HepG2 (cell line): ENCODE measurements around the gene FPR3. TPM values are rescaled to one million over a fixed set of nuclear protein-coding genes. Genes with fewer than 3 reads are reported as not detected.

Experiments
- ATAC-seq: fragments of 200-7000 bp; cut with Tn5 transposase; 3 replicates; pipeline ENCODE4 v1.9.1; 2020; ENCODE audit warnings: mild to moderate bottlenecking, moderate library complexity
- BruUV-seq: library from RNA; stranded (reverse); fragments of 400-500 nt; replicated peaks from 2 replicates; lab custom pipeline; 2021; lab: Mats Ljungman, UMichigan
- CTCF ChIA-PET: fragments of 300-600 bp; formaldehyde crosslinking; extraction: SDS; loops from one replicate; lab custom pipeline; 2021; ENCODE audit warnings: low total read pairs, inconsistent platforms, low intra/inter-chr PET ratio; lab: Yijun Ruan, JAX
- POLR2A ChIA-PET: fragments of 350-600 bp; sonication (Branson Sonifier 250); formaldehyde crosslinking; loops from one replicate; lab custom pipeline; 2020; ENCODE audit warnings: antibody characterized with exemption, inconsistent platforms; lab: Yijun Ruan, JAX
- DNase-seq: peaks from one replicate; pipeline ENCODE4 v3.0.0-alpha.2; 2015; ENCODE audit warnings: low spot score
- FAIRE-seq: peaks from 3 replicates; lab custom pipeline; 2011; peaks lifted over from hg19 to GRCh38; lab: Jason Lieb, UNC
- H2AFZ ChIP-seq: one replicate; pipeline ENCODE4 v1.6.1; 2011; ENCODE audit warnings: low read length, inconsistent platforms
- H3K27ac ChIP-seq: fragments of 300-600 bp; 3 replicates; pipeline ENCODE4 v1.8.0; 2011; ENCODE audit warnings: mixed run types, mild to moderate bottlenecking, mixed read lengths, low read length, inconsistent platforms; ENCODE audit not compliant: insufficient read depth; ENCODE audit errors: extremely low read length
- H3K27me3 ChIP-seq, 2 experiments: fragments of 200-600 bp in 1 of 2; 2 replicates in 1 of 2; 3 replicates in 1 of 2; pipeline versions ENCODE4 v1.6.0 to v1.8.0; 2011; ENCODE audit warnings: low read length in 2 of 2, mild to moderate bottlenecking in 2 of 2, moderate library complexity in 2 of 2, inconsistent platforms in 1 of 2; ENCODE audit not compliant: insufficient read depth in 2 of 2, control insufficient read depth in 1 of 2
- H3K36me3 ChIP-seq, 2 experiments: fragments of 200-600 bp in 1 of 2; replicated peaks in 1 of 2; 2 replicates in 1 of 2; 3 replicates in 1 of 2; pipeline versions ENCODE4 v1.5.1 to v1.8.0; 2011; ENCODE audit warnings: low read length in 2 of 2, inconsistent platforms in 1 of 2; ENCODE audit not compliant: insufficient read depth in 2 of 2, control insufficient read depth in 1 of 2
- H3K4me1 ChIP-seq: 2 replicates; pipeline ENCODE4 v1.5.1; 2012; ENCODE audit warnings: low read length, inconsistent platforms; ENCODE audit not compliant: insufficient read depth
- H3K4me2 ChIP-seq: 2 replicates; pipeline ENCODE4 v1.6.0; 2011; ENCODE audit warnings: low read depth, low read length, inconsistent platforms
- H3K4me3 ChIP-seq, 3 experiments: fragments of 200-600 bp in 1 of 3; sonication (generic), shearing (Covaris generic) in 1 of 3; replicated peaks in 1 of 3; 2 replicates each; pipeline ENCODE4 v1.5.1; 2011 to 2016; ENCODE audit warnings: low read length in 3 of 3, inconsistent platforms in 2 of 3, low read depth in 2 of 3, mild to moderate bottlenecking in 2 of 3, control low read depth in 1 of 3, mixed read lengths in 1 of 3; ENCODE audit not compliant: insufficient read depth in 1 of 3
- H3K79me2 ChIP-seq: one replicate; pipeline ENCODE4 v1.6.1; 2011; ENCODE audit warnings: low read length, inconsistent platforms; ENCODE audit not compliant: insufficient read depth
- H3K9ac ChIP-seq: 2 replicates; pipeline ENCODE4 v1.6.0; 2011; ENCODE audit warnings: mild to moderate bottlenecking, low read depth, low read length, inconsistent platforms; ENCODE audit not compliant: insufficient read depth
- H3K9me3 ChIP-seq: 2 replicates; pipeline ENCODE4 v1.5.1; 2012; ENCODE audit warnings: mild to moderate bottlenecking, low read length
- H4K20me1 ChIP-seq: 2 replicates; pipeline ENCODE4 v1.6.0; 2011; ENCODE audit warnings: inconsistent platforms, mild to moderate bottlenecking, low read length, moderate library complexity; ENCODE audit not compliant: insufficient read depth
- BORCS8-MEF2B ChIP-seq: sonication (generic); formaldehyde crosslinking; IDR thresholded peaks from 2 replicates; pipeline ENCODE4 v1.8.0; 2022; ENCODE audit warnings: mild to moderate bottlenecking, missing genetic modification reagents
- DMAP1 ChIP-seq: IDR thresholded peaks from 2 replicates; pipeline ENCODE4 v1.6.1; 2016
- DMTF1 ChIP-seq: sonication (generic); formaldehyde crosslinking; IDR thresholded peaks from 2 replicates; pipeline ENCODE4 v1.4.0; 2020; ENCODE audit warnings: mild to moderate bottlenecking, missing genetic modification reagents
- DNMT3B ChIP-seq: conservative IDR thresholded peaks from 2 replicates; pipeline ENCODE4 v1.6.1; 2016; ENCODE audit warnings: missing biosample characterization, control low read depth
- DPF2 ChIP-seq: sonication (generic); formaldehyde crosslinking; IDR thresholded peaks from 2 replicates; pipeline ENCODE4 v1.4.0; 2020; ENCODE audit warnings: mild to moderate bottlenecking, low read depth, missing genetic modification reagents, borderline replicate concordance
- GATAD1 ChIP-seq: IDR thresholded peaks from 2 replicates; pipeline ENCODE4 v1.6.1; 2016; ENCODE audit warnings: missing genetic modification reagents, missing compliant biosample characterization
- GLI4 ChIP-seq: sonication (generic); formaldehyde crosslinking; IDR thresholded peaks from 2 replicates; pipeline ENCODE4 v1.5.1; 2020; ENCODE audit warnings: missing genetic modification reagents, mild to moderate bottlenecking, moderate library complexity, borderline replicate concordance
- IKZF4 ChIP-seq: sonication (generic); formaldehyde crosslinking; IDR thresholded peaks from 2 replicates; pipeline ENCODE4 v1.5.1; 2020; ENCODE audit warnings: borderline replicate concordance, mild to moderate bottlenecking, low read depth, missing genetic modification reagents; ENCODE audit errors: not compliant biosample characterization
- MIXL1 ChIP-seq: IDR thresholded peaks from 2 replicates; pipeline ENCODE4 v1.6.1; 2016
- SP5 ChIP-seq: IDR thresholded peaks from 2 replicates; pipeline ENCODE4 v1.6.1; 2016; ENCODE audit warnings: low read depth, borderline replicate concordance
- SRY ChIP-seq: sonication (generic); formaldehyde crosslinking; IDR thresholded peaks from 2 replicates; pipeline ENCODE4 v1.8.0; 2022; ENCODE audit warnings: mild to moderate bottlenecking, missing genetic modification reagents
- ZIK1 ChIP-seq: sonication (generic); formaldehyde crosslinking; IDR thresholded peaks from 2 replicates; pipeline ENCODE4 v1.5.0; 2020; ENCODE audit warnings: mild to moderate bottlenecking, low read depth, missing genetic modification reagents, borderline replicate concordance
- ZNF235 ChIP-seq: sonication (generic); formaldehyde crosslinking; IDR thresholded peaks from 2 replicates; pipeline ENCODE4 v1.8.1; 2023; ENCODE audit warnings: mild to moderate bottlenecking, missing genetic modification reagents, borderline replicate concordance
- ZNF616 ChIP-seq: sonication (generic); formaldehyde crosslinking; IDR thresholded peaks from 2 replicates; pipeline ENCODE4 v1.5.0; 2020; ENCODE audit warnings: low read depth, mild to moderate bottlenecking, missing genetic modification reagents
- WGBS: methylation state at CpG from one replicate; pipeline ENCODE4 v1.1.6; 2017; ENCODE audit warnings: low lambda C conversion rate; 5-methylcytosine and 5-hydroxymethylcytosine counted together
- in situ Hi-C: cut with HindIII; loops from 2 replicates; pipeline ENCODE4 v1.10.0; 2017; ENCODE audit warnings: low pct_unique_long_range_greater_than_20kb; ENCODE audit not compliant: extremely low pct_ligation_motif_present
- intact Hi-C: fragments of 100-400 bp; cut with micrococcal nuclease; formaldehyde crosslinking; loops from one replicate; pipeline ENCODE4 v1.10.0; 2022; ENCODE audit not compliant: unreplicated experiment
- polyA plus RNA-seq, 8 experiments: library from polyadenylated mRNA; depleted of rRNA in 3 of 8; stranded (reverse) in 7 of 8; unstranded in 1 of 8; fragments of >200 nt; fragmentation: Illumina TruSeq in 4 of 8; extraction: Trizol in 4 of 8; gene quantifications; 2 replicates each; pipeline versions ENCODE4 v1.2.1 to v1.2.3, GENCODE V29; 2011 to 2016; ENCODE audit warnings: low read depth in 4 of 8, missing spikeins in 1 of 8, mixed read lengths in 1 of 8; ENCODE audit not compliant: insufficient read depth in 1 of 8
- total RNA-seq, 5 experiments: library from RNA; depleted of rRNA; stranded (reverse); fragments of >200 nt; fragmentation: Illumina TruSeq; extraction: Trizol; gene quantifications; 2 replicates each; pipeline ENCODE4 v1.2.3, GENCODE V29; 2016; ENCODE audit warnings: low read depth in 1 of 5
- TF ChIP-seq, protein P1 (sequence below): IDR thresholded peaks from 2 replicates; pipeline ENCODE4 v1.6.1; 2016; ENCODE audit warnings: missing compliant biosample characterization, missing genetic modification reagents, borderline replicate concordance
- TF ChIP-seq, protein P2 (sequence below): sonication (generic); formaldehyde crosslinking; IDR thresholded peaks from 2 replicates; pipeline ENCODE4 v1.8.1; 2023; ENCODE audit warnings: missing genetic modification reagents, inconsistent platforms, borderline replicate concordance

Gene FPR3
- total and polyA plus RNA-seq, 2 of the 13 experiments (the other 11 are each of a cell fraction or from before 2014, with no cell fraction given): not detected

- DNase-seq: no peak
- Histone ChIP-seq H3K27ac (no peak overlapping the region), H3K9ac (no peak overlapping the region), H4K20me1 (no peaks in the 10 kb centered on the region), H3K9me3 (peaks cover 26% of the 10 kb centered on the region), H3K4me2 (no peak overlapping the region), H3K4me1 (peaks cover 58% of the 10 kb centered on the region), H3K36me3 (no peaks in the 10 kb centered on the region), H3K4me3 (no peak overlapping the region), H3K27me3 (no peaks in the 10 kb centered on the region), H2AFZ (no peak overlapping the region), H3K79me2 (no peaks in the 10 kb centered on the region)
- no peak for FAIRE-seq
- POLR2A ChIA-PET: no interaction called here
- intact Hi-C loops (no loop called here), in situ Hi-C loops (no loop called here)
- BruUV-seq: no TSS peak
- ATAC-seq: no peak
- WGBS: 49% methylated on average over 4 of the region's 4 CpGs
- TF ChIP-seq DMTF1 (CRISPR knock-in tag) (no peak), DMAP1 (CRISPR knock-in tag) (no peak), DPF2 (CRISPR knock-in tag) (no peak)
- CTCF ChIA-PET: no interaction called here
These were observed 8.6 kb downstream of the FPR3 start for GRCh38 chr19:51803519-51803918.

- Histone ChIP-seq H3K79me2 (no peaks in the 10 kb centered on the region), H3K4me2 (no peak overlapping the region), H2AFZ (no peak overlapping the region), H3K9me3 (peaks cover 26% of the 10 kb centered on the region), H4K20me1 (no peaks in the 10 kb centered on the region), H3K36me3 (no peaks in the 10 kb centered on the region), H3K9ac (no peak overlapping the region), H3K4me3 (no peak overlapping the region), H3K27ac (no peak overlapping the region), H3K4me1 (peaks cover 62% of the 10 kb centered on the region), H3K27me3 (no peaks in the 10 kb centered on the region)
- in situ Hi-C loops (no loop called here), intact Hi-C loops (no loop called here)
- FAIRE-seq (no peak), DNase-seq (no peak), ATAC-seq (no peak)
- CTCF ChIA-PET: no interaction called here
- POLR2A ChIA-PET: no interaction called here
- 38% methylated on average over 5 of the region's 5 CpGs for WGBS
- no TSS peak for BruUV-seq
- TF ChIP-seq SRY (CRISPR knock-in tag) (no peak), ZIK1 (CRISPR knock-in tag) (no peak), IKZF4 (CRISPR knock-in tag) (no peak), ZNF235 (CRISPR knock-in tag) (no peak), SP5 (CRISPR knock-in tag) (no peak), BORCS8-MEF2B (CRISPR knock-in tag) (no peak), DNMT3B (CRISPR knock-in tag) (no peak), GATAD1 (CRISPR knock-in tag) (no peak), GLI4 (no peak), ZNF616 (CRISPR knock-in tag) (no peak), MIXL1 (CRISPR knock-in tag) (no peak)
- TF ChIP-seq, protein P1, sequence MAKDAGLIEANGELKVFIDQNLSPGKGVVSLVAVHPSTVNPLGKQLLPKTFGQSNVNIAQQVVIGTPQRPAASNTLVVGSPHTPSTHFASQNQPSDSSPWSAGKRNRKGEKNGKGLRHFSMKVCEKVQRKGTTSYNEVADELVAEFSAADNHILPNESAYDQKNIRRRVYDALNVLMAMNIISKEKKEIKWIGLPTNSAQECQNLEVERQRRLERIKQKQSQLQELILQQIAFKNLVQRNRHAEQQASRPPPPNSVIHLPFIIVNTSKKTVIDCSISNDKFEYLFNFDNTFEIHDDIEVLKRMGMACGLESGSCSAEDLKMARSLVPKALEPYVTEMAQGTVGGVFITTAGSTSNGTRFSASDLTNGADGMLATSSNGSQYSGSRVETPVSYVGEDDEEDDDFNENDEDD (CRISPR knock-in tag): no peak
- TF ChIP-seq, protein P2, sequence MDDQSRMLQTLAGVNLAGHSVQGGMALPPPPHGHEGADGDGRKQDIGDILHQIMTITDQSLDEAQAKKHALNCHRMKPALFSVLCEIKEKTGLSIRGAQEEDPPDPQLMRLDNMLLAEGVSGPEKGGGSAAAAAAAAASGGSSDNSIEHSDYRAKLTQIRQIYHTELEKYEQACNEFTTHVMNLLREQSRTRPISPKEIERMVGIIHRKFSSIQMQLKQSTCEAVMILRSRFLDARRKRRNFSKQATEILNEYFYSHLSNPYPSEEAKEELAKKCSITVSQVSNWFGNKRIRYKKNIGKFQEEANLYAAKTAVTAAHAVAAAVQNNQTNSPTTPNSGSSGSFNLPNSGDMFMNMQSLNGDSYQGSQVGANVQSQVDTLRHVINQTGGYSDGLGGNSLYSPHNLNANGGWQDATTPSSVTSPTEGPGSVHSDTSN (CRISPR knock-in tag): no peak
These were observed 9.0 kb downstream of the FPR3 start for GRCh38 chr19:51803967-51804366.
